Measurements from ENCODE around the gene CIPC. TPM values are rescaled to one million over a fixed set of nuclear protein-coding genes. Genes with fewer than 3 reads are reported as not detected.
A peak's percentile ranks its signal among the peaks of the same experiment; 100 is the strongest.

CIPC gene
- total and polyA plus RNA-seq, 9 of the 15 experiments (the other 6 are each of a cell fraction or from before 2014, with no cell fraction given), result 5.0 to 16.9 (median 10.7) TPM

DNA sequence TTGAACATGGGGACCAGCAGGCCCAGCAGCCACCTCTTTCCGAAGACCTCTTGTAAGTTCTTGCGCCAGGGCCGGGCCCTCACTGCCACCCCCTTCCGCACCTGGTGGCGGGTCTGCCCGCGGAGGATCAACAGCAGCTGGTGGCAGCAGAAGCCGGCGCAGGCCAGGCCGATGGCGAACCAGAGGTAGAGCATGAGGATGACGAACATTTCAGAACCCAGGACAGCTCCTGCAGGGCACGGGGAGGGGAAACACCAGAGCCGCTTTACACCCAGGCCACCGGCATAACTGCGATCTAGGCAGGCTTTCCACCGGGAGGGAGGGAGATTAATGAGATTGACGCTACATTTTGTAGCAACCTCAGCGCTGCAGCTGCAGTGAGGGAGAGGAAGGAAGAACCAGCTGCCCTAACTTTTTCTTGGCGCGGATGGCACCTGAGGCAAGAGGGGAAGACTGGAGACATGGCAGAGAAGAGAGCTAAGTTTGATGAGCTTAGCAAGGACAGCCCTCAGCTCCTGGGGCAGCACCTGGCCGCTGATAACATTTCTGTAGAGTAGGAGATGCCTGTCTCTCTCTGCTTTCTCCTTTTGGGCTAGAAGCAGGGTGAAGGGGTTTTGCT lies 35.8 kb downstream of the CIPC start:
- H3K9me1 ChIP-seq (ENCODE audit: control insufficient read depth, insufficient read depth, low read length), result no peaks in the 10 kb centered on the region
- intact Hi-C loops (cut with micrococcal nuclease) (no loop called here), in situ Hi-C loops (cut with MboI) (no loop called here)
- no peak overlapping the region for H2AFZ ChIP-seq (ENCODE audit: low read depth, low read length)
- ChIA-PET CTCF (ENCODE audit: low intra/inter-chr PET ratio) (no interaction called here), POLR2A (interaction anchor here (0.6 to 0.7 kb wide), 3 partner anchors 10 to 1473 kb away, joined by 3 to 4 read pairs (median 3); partner anchors contain the start of genes ERG28, TMEM63C and TTLL5)
- no peak overlapping the region for H3K9ac ChIP-seq (ENCODE audit: insufficient read depth in 1 of 2, low read depth in 2 of 2, low read length in 2 of 2)
- no peaks in the 10 kb centered on the region for H3K79me2 ChIP-seq (ENCODE audit: control insufficient read depth, insufficient read depth, low read length)
- no peaks in the 10 kb centered on the region for H3K4me1 ChIP-seq (replicated peaks in 1 of 2; ENCODE audit: control insufficient read depth in 2 of 2, insufficient read depth in 2 of 2, low read length in 2 of 2)
- FAIRE-seq (no peak), ATAC-seq (peak; percentile 95), DNase-seq (ENCODE audit: extremely low read depth in 1 of 4, low spot score in 3 of 4) (peak; percentile 45 to 66 (median 58))
- no peaks in the 10 kb centered on the region for H3K9me3 ChIP-seq (replicated peaks; ENCODE audit: control insufficient read depth, insufficient read depth, low read depth, low read length)
- H3K4me2 ChIP-seq (ENCODE audit: insufficient read depth, low read length), result no peak overlapping the region
- H3K27ac ChIP-seq (ENCODE audit: extremely low read depth, low read depth, low read length), result no peak overlapping the region
- H3K27me3 ChIP-seq (ENCODE audit: control insufficient read depth in 2 of 2, insufficient read depth in 2 of 2, low read length in 2 of 2), result peaks cover 8 to 25% of the 10 kb centered on the region in 2 experiments; a peak in 3 of 5 replicates
- 2% methylated on average over 21 of the region's 22 CpGs for WGBS (ENCODE audit: insufficient coverage, low coverage, missing lambda C conversion rate)
- H3K36me3 ChIP-seq (ENCODE audit: control insufficient read depth, insufficient read depth, low read length), result no peaks in the 10 kb centered on the region
- no peak overlapping the region for H3K4me3 ChIP-seq
- H4K20me1 ChIP-seq (replicated peaks; ENCODE audit: control insufficient read depth, insufficient read depth, low read length), result no peaks in the 10 kb centered on the region; the same call in 1 of the 2 replicates
- BruUV-seq (replicated peaks), result no TSS peak
- TF ChIP-seq, protein P1, sequence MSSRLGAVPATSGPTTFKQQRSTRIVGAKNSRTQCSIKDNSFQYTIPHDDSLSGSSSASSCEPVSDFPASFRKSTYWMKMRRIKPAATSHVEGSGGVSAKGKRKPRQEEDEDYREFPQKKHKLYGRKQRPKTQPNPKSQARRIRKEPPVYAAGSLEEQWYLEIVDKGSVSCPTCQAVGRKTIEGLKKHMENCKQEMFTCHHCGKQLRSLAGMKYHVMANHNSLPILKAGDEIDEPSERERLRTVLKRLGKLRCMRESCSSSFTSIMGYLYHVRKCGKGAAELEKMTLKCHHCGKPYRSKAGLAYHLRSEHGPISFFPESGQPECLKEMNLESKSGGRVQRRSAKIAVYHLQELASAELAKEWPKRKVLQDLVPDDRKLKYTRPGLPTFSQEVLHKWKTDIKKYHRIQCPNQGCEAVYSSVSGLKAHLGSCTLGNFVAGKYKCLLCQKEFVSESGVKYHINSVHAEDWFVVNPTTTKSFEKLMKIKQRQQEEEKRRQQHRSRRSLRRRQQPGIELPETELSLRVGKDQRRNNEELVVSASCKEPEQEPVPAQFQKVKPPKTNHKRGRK (tag; IDR thresholded peaks at IDR 0.05), result no peak
- TF ChIP-seq SIN3A (IDR thresholded peaks at IDR 0.05; ENCODE audit: borderline replicate concordance in 2 of 2, control insufficient read depth in 1 of 2, low read depth in 2 of 2, low read length in 2 of 2), result 0 out of 4 replicates have a peak, but pooled peaks of 1 of the 2 experiments have one; percentile 41
- TF ChIP-seq HDAC6 (IDR thresholded peaks at IDR 0.05; ENCODE audit: low read depth, low read length), result no peak
- peak; percentile 97 for TF ChIP-seq EHMT2 (IDR thresholded peaks at IDR 0.05)
- TF ChIP-seq, protein P2, sequence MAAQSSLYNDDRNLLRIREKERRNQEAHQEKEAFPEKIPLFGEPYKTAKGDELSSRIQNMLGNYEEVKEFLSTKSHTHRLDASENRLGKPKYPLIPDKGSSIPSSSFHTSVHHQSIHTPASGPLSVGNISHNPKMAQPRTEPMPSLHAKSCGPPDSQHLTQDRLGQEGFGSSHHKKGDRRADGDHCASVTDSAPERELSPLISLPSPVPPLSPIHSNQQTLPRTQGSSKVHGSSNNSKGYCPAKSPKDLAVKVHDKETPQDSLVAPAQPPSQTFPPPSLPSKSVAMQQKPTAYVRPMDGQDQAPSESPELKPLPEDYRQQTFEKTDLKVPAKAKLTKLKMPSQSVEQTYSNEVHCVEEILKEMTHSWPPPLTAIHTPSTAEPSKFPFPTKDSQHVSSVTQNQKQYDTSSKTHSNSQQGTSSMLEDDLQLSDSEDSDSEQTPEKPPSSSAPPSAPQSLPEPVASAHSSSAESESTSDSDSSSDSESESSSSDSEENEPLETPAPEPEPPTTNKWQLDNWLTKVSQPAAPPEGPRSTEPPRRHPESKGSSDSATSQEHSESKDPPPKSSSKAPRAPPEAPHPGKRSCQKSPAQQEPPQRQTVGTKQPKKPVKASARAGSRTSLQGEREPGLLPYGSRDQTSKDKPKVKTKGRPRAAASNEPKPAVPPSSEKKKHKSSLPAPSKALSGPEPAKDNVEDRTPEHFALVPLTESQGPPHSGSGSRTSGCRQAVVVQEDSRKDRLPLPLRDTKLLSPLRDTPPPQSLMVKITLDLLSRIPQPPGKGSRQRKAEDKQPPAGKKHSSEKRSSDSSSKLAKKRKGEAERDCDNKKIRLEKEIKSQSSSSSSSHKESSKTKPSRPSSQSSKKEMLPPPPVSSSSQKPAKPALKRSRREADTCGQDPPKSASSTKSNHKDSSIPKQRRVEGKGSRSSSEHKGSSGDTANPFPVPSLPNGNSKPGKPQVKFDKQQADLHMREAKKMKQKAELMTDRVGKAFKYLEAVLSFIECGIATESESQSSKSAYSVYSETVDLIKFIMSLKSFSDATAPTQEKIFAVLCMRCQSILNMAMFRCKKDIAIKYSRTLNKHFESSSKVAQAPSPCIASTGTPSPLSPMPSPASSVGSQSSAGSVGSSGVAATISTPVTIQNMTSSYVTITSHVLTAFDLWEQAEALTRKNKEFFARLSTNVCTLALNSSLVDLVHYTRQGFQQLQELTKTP (IDR thresholded peaks at IDR 0.05; ENCODE audit: low read depth in 1 of 2, partially characterized antibody in 2 of 2), result peak in 1 of 2 experiments; percentile 34
- TF ChIP-seq, protein P3, sequence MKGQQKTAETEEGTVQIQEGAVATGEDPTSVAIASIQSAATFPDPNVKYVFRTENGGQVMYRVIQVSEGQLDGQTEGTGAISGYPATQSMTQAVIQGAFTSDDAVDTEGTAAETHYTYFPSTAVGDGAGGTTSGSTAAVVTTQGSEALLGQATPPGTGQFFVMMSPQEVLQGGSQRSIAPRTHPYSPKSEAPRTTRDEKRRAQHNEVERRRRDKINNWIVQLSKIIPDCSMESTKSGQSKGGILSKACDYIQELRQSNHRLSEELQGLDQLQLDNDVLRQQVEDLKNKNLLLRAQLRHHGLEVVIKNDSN (CRISPR knock-in tag; IDR thresholded peaks at IDR 0.05), result peak; percentile 18; the same call in 1 of the 2 replicates
- no peak for TF ChIP-seq ZNF586 (CRISPR knock-in tag; conservative IDR thresholded peaks at IDR 0.05)
- no peak for TF ChIP-seq LARP7 (IDR thresholded peaks at IDR 0.05)
- 0 out of 2 replicates have a peak, but pooled peaks have one; percentile 46 for TF ChIP-seq ZNF766 (CRISPR knock-in tag; conservative IDR thresholded peaks at IDR 0.05)
- TF ChIP-seq, protein P4, sequence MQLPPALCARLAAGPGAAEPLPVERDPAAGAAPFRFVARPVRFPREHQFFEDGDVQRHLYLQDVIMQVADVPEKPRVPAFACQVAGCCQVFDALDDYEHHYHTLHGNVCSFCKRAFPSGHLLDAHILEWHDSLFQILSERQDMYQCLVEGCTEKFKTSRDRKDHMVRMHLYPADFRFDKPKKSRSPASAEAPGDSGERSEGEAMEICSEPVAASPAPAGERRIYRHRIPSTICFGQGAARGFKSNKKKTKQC (CRISPR knock-in tag; IDR thresholded peaks at IDR 0.05), result 0 out of 2 replicates have a peak, but pooled peaks have one; percentile 53
- peak; percentile 94 for TF ChIP-seq MIER1 (IDR thresholded peaks at IDR 0.05; ENCODE audit: low read depth)
- TF ChIP-seq, protein P5, sequence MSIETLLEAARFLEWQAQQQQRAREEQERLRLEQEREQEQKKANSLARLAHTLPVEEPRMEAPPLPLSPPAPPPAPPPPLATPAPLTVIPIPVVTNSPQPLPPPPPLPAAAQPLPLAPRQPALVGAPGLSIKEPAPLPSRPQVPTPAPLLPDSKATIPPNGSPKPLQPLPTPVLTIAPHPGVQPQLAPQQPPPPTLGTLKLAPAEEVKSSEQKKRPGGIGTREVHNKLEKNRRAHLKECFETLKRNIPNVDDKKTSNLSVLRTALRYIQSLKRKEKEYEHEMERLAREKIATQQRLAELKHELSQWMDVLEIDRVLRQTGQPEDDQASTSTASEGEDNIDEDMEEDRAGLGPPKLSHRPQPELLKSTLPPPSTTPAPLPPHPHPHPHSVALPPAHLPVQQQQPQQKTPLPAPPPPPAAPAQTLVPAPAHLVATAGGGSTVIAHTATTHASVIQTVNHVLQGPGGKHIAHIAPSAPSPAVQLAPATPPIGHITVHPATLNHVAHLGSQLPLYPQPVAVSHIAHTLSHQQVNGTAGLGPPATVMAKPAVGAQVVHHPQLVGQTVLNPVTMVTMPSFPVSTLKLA (conservative IDR thresholded peaks at IDR 0.05), result peak in 1 of 2 experiments; percentile 41; a peak in 2 of 4 replicates
